ENCODE data around the gene TBC1D2. TPM values are rescaled to one million over a fixed set of nuclear protein-coding genes. Genes with fewer than 3 reads are reported as not detected.

TBC1D2 gene
- total RNA-seq, 1 donor from 2014 or later: 0.52 TPM

DNA sequence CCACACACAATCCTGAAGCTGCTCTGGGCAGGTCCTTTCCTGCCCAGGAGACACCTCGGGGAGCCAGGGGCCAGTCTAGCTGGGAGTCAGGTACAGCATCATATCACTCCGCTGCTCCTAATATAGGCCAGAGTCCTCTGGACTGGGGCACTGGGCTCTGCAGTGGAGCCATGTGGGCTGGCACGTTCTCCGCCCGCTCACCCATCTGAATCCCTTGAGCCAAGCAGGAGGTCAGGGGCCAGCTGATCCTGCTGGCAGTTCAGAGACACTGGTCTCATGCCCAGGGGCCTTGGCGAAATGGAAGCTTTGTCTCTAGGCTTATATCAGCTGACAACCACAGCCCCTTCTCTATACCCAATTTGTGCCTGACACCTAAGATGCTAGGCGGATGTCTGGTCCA lies 53.7 kb downstream of the TBC1D2 start:
- Histone ChIP-seq H3K4me3 (ENCODE audit: low read length in 3 of 3) (no peak overlapping the region), H3K27me3 (ENCODE audit: control insufficient read depth in 3 of 3, insufficient read depth in 3 of 3, low read length in 3 of 3) (no peaks in the 10 kb centered on the region), H3K9me3 (ENCODE audit: control insufficient read depth in 3 of 3, low read length in 3 of 3) (no peaks in the 10 kb centered on the region), H3K27ac (ENCODE audit: low read depth, low read length) (no peak overlapping the region), H3K4me1 (ENCODE audit: control insufficient read depth in 3 of 3, insufficient read depth in 3 of 3, low read length in 3 of 3) (no peaks in the 10 kb centered on the region), H3K9ac (ENCODE audit: low read depth in 1 of 3, low read length in 3 of 3) (no peak overlapping the region), H3K36me3 (ENCODE audit: control insufficient read depth in 3 of 3, insufficient read depth in 3 of 3, low read length in 3 of 3) (peaks cover 0 to 9% (median 4%) of the 10 kb centered on the region in 3 donors)

DNA sequence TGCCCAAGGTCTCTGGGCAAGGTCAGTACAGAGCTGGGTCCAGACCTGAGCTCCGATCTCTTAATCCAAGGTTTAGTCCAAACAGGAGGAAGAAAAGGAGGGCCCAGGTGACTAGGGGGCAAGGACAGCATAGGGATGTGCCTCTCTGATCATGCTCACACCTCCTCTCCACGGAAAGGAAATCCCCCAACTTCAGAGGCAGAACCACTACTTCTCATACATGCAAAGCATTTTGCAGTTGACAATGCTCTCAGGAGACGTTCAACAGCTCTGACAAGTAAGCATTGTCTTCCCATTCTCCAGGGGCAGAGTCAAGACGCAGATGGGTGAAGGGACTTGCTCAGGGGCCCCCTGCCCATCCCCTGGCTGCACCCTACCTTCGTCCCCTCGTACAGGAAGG lies 54.3 kb downstream of the TBC1D2 start:
- no peaks in the 10 kb centered on the region for H3K4me1 ChIP-seq (ENCODE audit: control insufficient read depth in 3 of 3, insufficient read depth in 3 of 3, low read length in 3 of 3)
- H3K27ac ChIP-seq (ENCODE audit: low read depth, low read length): no peak overlapping the region
- no peak overlapping the region for H3K9ac ChIP-seq (ENCODE audit: low read depth in 1 of 3, low read length in 3 of 3)
- H3K4me3 ChIP-seq (ENCODE audit: low read length in 3 of 3): no peak overlapping the region
- no peaks in the 10 kb centered on the region for H3K9me3 ChIP-seq (ENCODE audit: control insufficient read depth in 3 of 3, low read length in 3 of 3)
- H3K27me3 ChIP-seq (ENCODE audit: control insufficient read depth in 3 of 3, insufficient read depth in 3 of 3, low read length in 3 of 3): no peaks in the 10 kb centered on the region
- H3K36me3 ChIP-seq (ENCODE audit: control insufficient read depth in 3 of 3, insufficient read depth in 3 of 3, low read length in 3 of 3): peaks cover 0 to 9% (median 4%) of the 10 kb centered on the region in 3 donors

DNA sequence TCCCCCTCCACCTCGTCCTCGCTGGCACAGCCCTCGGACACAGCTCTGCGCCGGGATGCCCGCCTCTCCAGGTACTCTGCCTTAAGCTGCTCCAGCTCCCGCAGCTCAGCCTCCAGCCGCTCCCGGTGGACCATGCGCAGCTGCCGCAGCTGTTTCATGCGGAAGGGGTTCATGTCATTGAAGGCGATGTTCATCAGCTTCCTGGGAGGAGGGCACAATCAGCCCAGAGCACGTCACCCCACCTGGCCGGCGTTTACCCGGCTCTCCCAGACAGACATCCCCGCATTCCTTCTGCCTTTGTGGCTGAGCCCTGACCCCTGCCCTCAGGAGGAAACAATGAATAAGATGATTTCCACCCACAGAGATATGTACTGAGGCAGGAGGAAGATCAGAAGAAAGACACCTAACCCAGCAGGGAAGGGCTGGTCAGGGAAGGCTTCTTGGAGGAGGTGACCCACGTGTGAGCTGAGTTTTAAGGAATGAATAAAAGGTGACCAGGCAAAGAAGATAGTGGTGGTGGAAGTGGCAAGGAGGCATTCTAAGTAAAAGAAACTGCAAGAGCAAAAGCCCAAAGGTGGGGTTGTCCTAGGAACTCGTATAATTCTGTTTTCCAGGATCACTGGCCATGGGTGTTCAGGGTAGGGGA lies 55.9 kb downstream of the TBC1D2 start:
- Histone ChIP-seq H3K4me3 (ENCODE audit: low read length in 3 of 3) (no peak overlapping the region), H3K27ac (ENCODE audit: low read depth, low read length) (no peak overlapping the region), H3K9ac (ENCODE audit: low read depth in 1 of 3, low read length in 3 of 3) (no peak overlapping the region), H3K9me3 (ENCODE audit: control insufficient read depth in 3 of 3, low read length in 3 of 3) (no peaks in the 10 kb centered on the region), H3K27me3 (ENCODE audit: control insufficient read depth in 3 of 3, insufficient read depth in 3 of 3, low read length in 3 of 3) (no peaks in the 10 kb centered on the region), H3K4me1 (ENCODE audit: control insufficient read depth in 3 of 3, insufficient read depth in 3 of 3, low read length in 3 of 3) (no peaks in the 10 kb centered on the region), H3K36me3 (ENCODE audit: control insufficient read depth in 3 of 3, insufficient read depth in 3 of 3, low read length in 3 of 3) (peaks cover 0 to 9% (median 4%) of the 10 kb centered on the region in 3 donors)

DNA sequence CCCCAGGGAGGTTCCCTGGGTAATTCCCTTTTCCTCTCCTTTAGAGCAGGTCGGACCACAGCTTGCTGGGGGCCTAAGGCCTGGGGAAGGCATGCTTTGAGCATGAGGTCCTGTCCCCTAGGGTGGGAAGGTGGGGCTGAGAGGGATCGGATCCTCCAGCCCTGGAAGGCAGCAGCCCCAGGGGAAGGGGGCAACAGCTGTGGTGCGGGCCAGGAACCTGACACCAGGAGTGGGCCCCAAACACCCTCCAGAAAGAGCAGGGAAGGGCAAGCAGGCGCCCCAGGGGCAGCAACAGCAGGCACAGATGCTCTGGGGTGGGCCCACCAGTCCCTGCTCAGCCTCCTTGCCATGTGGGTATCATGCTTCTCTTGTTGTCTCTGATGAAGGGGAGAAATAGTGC lies 59.8 kb downstream of the TBC1D2 start:
- Histone ChIP-seq H3K4me1 (ENCODE audit: control insufficient read depth in 3 of 3, insufficient read depth in 3 of 3, low read length in 3 of 3) (peaks cover 5 to 13% (median 8%) of the 10 kb centered on the region in 3 donors), H3K36me3 (ENCODE audit: control insufficient read depth in 3 of 3, insufficient read depth in 3 of 3, low read length in 3 of 3) (peaks cover 0 to 4% (median 4%) of the 10 kb centered on the region in 3 donors), H3K4me3 (ENCODE audit: low read length in 3 of 3) (no peak overlapping the region), H3K9me3 (ENCODE audit: control insufficient read depth in 3 of 3, low read length in 3 of 3) (no peaks in the 10 kb centered on the region), H3K9ac (ENCODE audit: low read depth in 1 of 3, low read length in 3 of 3) (no peak overlapping the region), H3K27ac (ENCODE audit: low read depth, low read length) (no peak overlapping the region), H3K27me3 (ENCODE audit: control insufficient read depth in 3 of 3, insufficient read depth in 3 of 3, low read length in 3 of 3) (peaks cover 0 to 11% (median 6%) of the 10 kb centered on the region in 3 donors)

DNA sequence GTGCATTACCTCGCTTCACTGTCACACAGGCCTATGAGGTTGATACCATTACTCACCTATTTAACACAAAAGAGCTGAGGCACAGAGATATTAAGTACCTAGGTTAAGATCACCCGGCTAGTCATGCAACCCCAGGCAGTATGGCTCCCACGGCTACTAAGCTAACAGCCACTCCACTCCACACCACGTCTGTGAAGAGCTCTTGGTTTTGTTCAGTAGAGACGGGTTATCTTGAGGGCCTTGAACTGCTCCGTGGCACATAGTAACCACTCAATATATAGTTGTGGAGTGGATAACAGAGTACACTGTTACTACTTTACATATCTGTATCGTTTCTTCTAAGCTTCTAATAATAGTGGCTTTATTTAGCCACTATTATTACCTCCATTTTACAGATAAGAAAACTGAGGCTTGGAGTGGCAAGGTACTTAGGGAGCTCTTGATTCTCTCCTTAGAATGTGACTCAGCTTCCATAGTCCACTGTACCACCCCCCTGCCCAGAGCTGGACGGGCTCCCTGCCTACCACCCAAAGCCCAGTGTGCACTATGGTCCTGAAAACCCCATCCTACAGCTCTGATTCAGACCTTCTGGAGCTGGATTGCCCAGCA lies 62.0 kb downstream of the TBC1D2 start:
- Histone ChIP-seq H3K36me3 (ENCODE audit: control insufficient read depth in 3 of 3, insufficient read depth in 3 of 3, low read length in 3 of 3) (no peaks in the 10 kb centered on the region), H3K9me3 (ENCODE audit: control insufficient read depth in 3 of 3, low read length in 3 of 3) (no peaks in the 10 kb centered on the region), H3K4me3 (ENCODE audit: low read length in 3 of 3) (peak overlapping the region; percentile 68 to 79 (median 68)), H3K4me1 (ENCODE audit: control insufficient read depth in 3 of 3, insufficient read depth in 3 of 3, low read length in 3 of 3) (peaks cover 5 to 13% (median 8%) of the 10 kb centered on the region in 3 donors), H3K27ac (ENCODE audit: low read depth, low read length) (no peak overlapping the region), H3K9ac (ENCODE audit: low read depth in 1 of 3, low read length in 3 of 3) (peak overlapping the region; percentile 51 to 74 (median 67)), H3K27me3 (ENCODE audit: control insufficient read depth in 3 of 3, insufficient read depth in 3 of 3, low read length in 3 of 3) (peaks cover 0 to 11% (median 6%) of the 10 kb centered on the region in 3 donors)

DNA sequence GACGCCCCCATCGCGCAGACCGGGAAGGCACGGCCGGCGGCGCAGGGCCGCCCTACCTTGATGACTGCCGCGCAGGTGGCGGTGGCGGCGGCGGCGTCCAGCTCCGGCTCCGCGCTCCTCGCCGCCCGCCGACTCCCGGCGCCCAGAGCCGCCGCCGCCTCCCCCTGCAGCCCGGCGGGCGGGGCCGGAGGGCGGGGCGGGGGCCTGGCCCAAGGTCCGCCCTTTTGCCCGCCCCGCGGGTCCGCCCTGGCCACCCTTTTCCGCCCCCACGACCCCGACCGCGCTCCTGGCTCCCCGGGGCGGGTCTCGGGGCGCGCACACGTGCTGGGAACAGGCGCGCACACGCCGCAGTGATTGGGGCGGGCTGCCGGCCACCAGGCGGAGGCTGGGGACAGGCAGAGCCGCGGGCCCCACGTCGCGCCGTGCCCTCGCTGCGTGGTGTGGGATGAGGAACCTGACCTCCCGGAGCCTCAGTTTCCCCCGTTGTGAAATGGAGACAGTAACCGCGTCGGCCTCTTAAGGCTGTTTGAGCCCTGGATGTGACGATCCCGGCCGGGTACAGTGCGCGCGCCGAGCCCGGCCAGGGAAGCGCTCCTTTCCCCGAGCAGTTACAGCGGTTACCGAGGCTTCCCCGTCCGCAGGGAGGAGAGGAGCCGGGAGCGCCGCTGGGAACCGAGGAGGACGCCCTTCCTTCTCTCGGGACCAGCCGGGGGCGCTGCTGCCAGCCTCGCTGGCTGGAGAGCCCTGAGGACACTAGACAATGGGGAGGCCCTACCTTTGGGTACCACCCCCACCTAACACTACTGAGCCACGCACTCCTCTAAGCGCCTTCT lies 62.7 kb downstream of the TBC1D2 start, which contains the start of gene CORO2A:
TSS of gene CORO2A (minus strand) at position 135 of the 833 bp plus-strand sequence. CDS start 34,977 bp downstream, outside the sequence.
- H3K4me3 ChIP-seq (ENCODE audit: low read length in 3 of 3): peak within 1 kb of the TSS; percentile 68 to 79 (median 68)
- peaks cover 3 to 11% (median 6%) of the 10 kb centered on the region in 3 donors for H3K27me3 ChIP-seq (ENCODE audit: control insufficient read depth in 3 of 3, insufficient read depth in 3 of 3, low read length in 3 of 3)
- peaks cover 5 to 13% (median 8%) of the 10 kb centered on the region in 3 donors for H3K4me1 ChIP-seq (ENCODE audit: control insufficient read depth in 3 of 3, insufficient read depth in 3 of 3, low read length in 3 of 3)
- peak within 1 kb of the TSS; percentile 51 to 74 (median 67) for H3K9ac ChIP-seq (ENCODE audit: low read depth in 1 of 3, low read length in 3 of 3)
- no peak within 1 kb of the TSS for H3K27ac ChIP-seq (ENCODE audit: low read depth, low read length)
- H3K36me3 ChIP-seq (ENCODE audit: control insufficient read depth in 3 of 3, insufficient read depth in 3 of 3, low read length in 3 of 3): no peaks in the 10 kb centered on the region
- no peaks in the 10 kb centered on the region for H3K9me3 ChIP-seq (ENCODE audit: control insufficient read depth in 3 of 3, low read length in 3 of 3)

DNA sequence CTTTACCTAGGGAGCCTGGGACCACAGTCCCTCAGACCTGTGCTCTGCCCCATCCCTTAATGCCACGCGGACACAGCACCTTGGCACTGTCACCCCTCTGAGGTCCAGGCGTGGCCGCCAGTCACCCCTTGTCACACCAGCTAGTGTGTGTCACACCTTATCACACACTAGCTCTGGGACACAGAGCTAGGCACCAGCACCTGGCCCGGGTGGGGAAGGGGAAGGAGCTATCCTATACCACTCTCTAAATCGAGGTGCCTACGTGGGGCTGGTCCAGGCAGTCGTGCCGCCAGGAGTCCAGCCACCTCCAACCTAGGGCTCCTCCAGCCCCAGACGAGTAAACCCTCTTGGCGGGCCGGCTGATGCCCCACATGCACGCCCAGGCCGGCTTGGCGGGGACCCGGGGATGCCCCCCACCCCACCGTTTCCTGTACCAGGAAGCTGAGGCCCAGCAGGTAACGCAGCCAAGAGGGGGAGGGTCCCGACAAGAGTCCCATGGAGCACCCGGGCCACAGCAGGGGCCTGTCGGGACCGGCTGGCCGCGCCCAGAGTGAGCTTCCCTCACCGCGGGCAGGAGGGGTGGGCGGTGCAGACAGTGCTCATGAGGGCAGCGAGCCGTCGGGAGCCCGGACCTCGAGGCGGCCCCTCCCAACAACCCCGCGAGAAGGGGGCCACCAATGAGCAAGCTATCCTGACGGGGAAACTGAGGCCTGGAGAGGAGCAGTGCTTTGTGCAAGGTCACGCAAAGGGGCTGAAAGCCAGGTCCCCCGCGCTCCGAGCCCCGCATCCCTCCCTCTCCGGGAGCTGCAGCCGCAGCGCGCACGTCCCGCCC lies 63.6 kb downstream of the TBC1D2 start:
- Histone ChIP-seq H3K36me3 (ENCODE audit: control insufficient read depth in 3 of 3, insufficient read depth in 3 of 3, low read length in 3 of 3) (no peaks in the 10 kb centered on the region), H3K9ac (ENCODE audit: low read depth in 1 of 3, low read length in 3 of 3) (no peak overlapping the region), H3K4me3 (ENCODE audit: low read length in 3 of 3) (peak overlapping the region; percentile 66 to 79 (median 68)), H3K9me3 (ENCODE audit: control insufficient read depth in 3 of 3, low read length in 3 of 3) (no peaks in the 10 kb centered on the region), H3K4me1 (ENCODE audit: control insufficient read depth in 3 of 3, insufficient read depth in 3 of 3, low read length in 3 of 3) (peaks cover 5 to 13% (median 8%) of the 10 kb centered on the region in 3 donors), H3K27me3 (ENCODE audit: control insufficient read depth in 3 of 3, insufficient read depth in 3 of 3, low read length in 3 of 3) (peaks cover 3 to 11% (median 6%) of the 10 kb centered on the region in 3 donors), H3K27ac (ENCODE audit: low read depth, low read length) (no peak overlapping the region)

DNA sequence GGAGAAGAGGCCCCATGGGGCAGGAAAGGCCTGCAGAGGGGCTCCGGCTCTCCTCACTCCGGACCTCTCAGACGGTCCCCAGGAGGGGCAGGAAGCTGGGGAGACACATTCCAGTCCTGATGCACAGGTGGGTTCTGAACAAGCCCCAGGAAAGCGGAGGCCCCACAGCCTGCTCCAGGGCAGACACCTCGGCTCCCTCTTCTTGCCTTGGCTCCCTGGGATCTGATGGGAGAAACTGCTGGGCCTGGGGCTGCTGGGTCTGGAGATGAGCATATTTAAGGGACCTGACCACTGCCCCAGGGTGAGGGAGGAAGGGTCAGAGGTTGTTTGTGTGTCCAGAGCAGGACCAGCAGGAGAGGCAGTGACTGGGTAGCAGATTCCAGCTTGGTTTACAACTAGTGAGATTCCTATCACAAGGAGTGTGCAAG lies 64.3 kb downstream of the TBC1D2 start:
- no peak overlapping the region for H3K27ac ChIP-seq (ENCODE audit: low read depth, low read length)
- H3K36me3 ChIP-seq (ENCODE audit: control insufficient read depth in 3 of 3, insufficient read depth in 3 of 3, low read length in 3 of 3): no peaks in the 10 kb centered on the region
- peaks cover 5 to 13% (median 8%) of the 10 kb centered on the region in 3 donors for H3K4me1 ChIP-seq (ENCODE audit: control insufficient read depth in 3 of 3, insufficient read depth in 3 of 3, low read length in 3 of 3)
- H3K27me3 ChIP-seq (ENCODE audit: control insufficient read depth in 3 of 3, insufficient read depth in 3 of 3, low read length in 3 of 3): peaks cover 3 to 11% (median 6%) of the 10 kb centered on the region in 3 donors
- H3K9ac ChIP-seq (ENCODE audit: low read depth in 1 of 3, low read length in 3 of 3): no peak overlapping the region
- H3K9me3 ChIP-seq (ENCODE audit: control insufficient read depth in 3 of 3, low read length in 3 of 3): no peaks in the 10 kb centered on the region
- H3K4me3 ChIP-seq (ENCODE audit: low read length in 3 of 3): no peak overlapping the region

DNA sequence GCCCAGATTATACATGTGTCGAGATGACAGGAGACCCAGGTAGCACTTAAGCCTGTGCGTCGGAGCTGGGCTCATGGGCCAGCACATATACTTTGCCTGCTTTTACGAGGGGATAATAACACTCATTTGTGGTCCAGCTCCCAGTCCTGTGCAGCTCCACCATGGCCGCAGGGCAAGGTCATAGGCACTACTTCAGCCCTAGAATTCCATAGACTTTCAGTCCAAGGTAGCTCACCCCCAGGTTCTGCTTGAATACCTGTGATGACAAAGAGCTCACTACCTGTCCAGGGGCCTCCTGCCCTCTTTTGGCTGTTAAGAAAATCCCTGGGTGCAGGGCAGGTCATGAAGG lies 64.7 kb downstream of the TBC1D2 start:
- no peak overlapping the region for H3K9ac ChIP-seq (ENCODE audit: low read depth in 1 of 3, low read length in 3 of 3)
- no peaks in the 10 kb centered on the region for H3K36me3 ChIP-seq (ENCODE audit: control insufficient read depth in 3 of 3, insufficient read depth in 3 of 3, low read length in 3 of 3)
- no peaks in the 10 kb centered on the region for H3K9me3 ChIP-seq (ENCODE audit: control insufficient read depth in 3 of 3, low read length in 3 of 3)
- H3K4me3 ChIP-seq (ENCODE audit: low read length in 3 of 3): no peak overlapping the region
- no peak overlapping the region for H3K27ac ChIP-seq (ENCODE audit: low read depth, low read length)
- H3K4me1 ChIP-seq (ENCODE audit: control insufficient read depth in 3 of 3, insufficient read depth in 3 of 3, low read length in 3 of 3): peaks cover 5 to 13% (median 8%) of the 10 kb centered on the region in 3 donors
- H3K27me3 ChIP-seq (ENCODE audit: control insufficient read depth in 3 of 3, insufficient read depth in 3 of 3, low read length in 3 of 3): peaks cover 3 to 11% (median 6%) of the 10 kb centered on the region in 3 donors
